Caco-2 (cell line): Measurements from ENCODE around the gene MARK2. TPM values are rescaled to one million over a fixed set of nuclear protein-coding genes. Genes with fewer than 3 reads are reported as not detected.

ENCODE experiments used
- BruUV-seq: library from RNA; stranded (reverse); fragments of 400-500 nt; replicated peaks from 2 replicates; lab custom pipeline; 2021; lab: Mats Ljungman, UMichigan
- CTCF ChIA-PET: fragments of 300-600 bp; sonication (Branson Sonifier 250); formaldehyde crosslinking; loops from one replicate; lab custom pipeline; 2022; ENCODE audit warnings: antibody characterized with exemption; lab: Charles Lee
- POLR2A ChIA-PET: fragments of 300-600 bp; sonication (Branson Sonifier 250); formaldehyde crosslinking; loops from one replicate; lab custom pipeline; 2022; ENCODE audit warnings: antibody characterized with exemption; lab: Charles Lee
- DNase-seq, 2 experiments: peaks; one replicate each; pipeline versions ENCODE4 v3.0.0 to v3.0.0-alpha.2; 2020 to 2022
- H3K27me3 ChIP-seq: replicated peaks from 2 replicates; pipeline ENCODE4 v1.6.0; 2011; ENCODE audit warnings: low read length; ENCODE audit not compliant: control insufficient read depth, insufficient read depth
- H3K36me3 ChIP-seq: 2 replicates; pipeline ENCODE4 v1.5.1; 2011; ENCODE audit warnings: low read length; ENCODE audit not compliant: control insufficient read depth, insufficient read depth
- H3K4me1 ChIP-seq: fragments of 250-450 bp; sonication (Bioruptor Pico); 2 replicates; pipeline ENCODE4 v1.5.1; 2020; ENCODE audit warnings: mild to moderate bottlenecking
- H3K4me3 ChIP-seq: 2 replicates; pipeline ENCODE4 v1.5.1; 2011; ENCODE audit warnings: low read depth, mild to moderate bottlenecking, control low read depth, low read length
- H3K9me3 ChIP-seq: fragments of 250-450 bp; sonication (Bioruptor Pico); 2 replicates; pipeline ENCODE4 v1.5.1; 2020; ENCODE audit warnings: mild to moderate bottlenecking, moderate library complexity
- H3K27ac Mint-ChIP-seq: one replicate; pipeline ENCODE4 v1.8.0; 2022; ENCODE audit warnings: mixed read lengths; ENCODE audit not compliant: unreplicated experiment
- H3K27me3 Mint-ChIP-seq: one replicate; pipeline ENCODE4 v1.8.0; 2022; ENCODE audit warnings: mixed read lengths; ENCODE audit not compliant: insufficient read depth, unreplicated experiment
- H3K36me3 Mint-ChIP-seq: one replicate; pipeline ENCODE4 v1.8.0; 2022; ENCODE audit warnings: mild to moderate bottlenecking, mixed read lengths; ENCODE audit not compliant: insufficient read depth, unreplicated experiment
- H3K4me1 Mint-ChIP-seq: one replicate; pipeline ENCODE4 v1.8.0; 2022; ENCODE audit warnings: low read depth, mixed read lengths; ENCODE audit not compliant: unreplicated experiment
- H3K4me3 Mint-ChIP-seq: one replicate; pipeline ENCODE4 v1.8.0; 2022; ENCODE audit warnings: mild to moderate bottlenecking, moderate library complexity, mixed read lengths; ENCODE audit not compliant: unreplicated experiment
- H3K9me3 Mint-ChIP-seq: one replicate; pipeline ENCODE4 v1.8.0; 2022; ENCODE audit warnings: mixed read lengths; ENCODE audit not compliant: unreplicated experiment
- intact Hi-C: fragments of 100-400 bp; cut with micrococcal nuclease; formaldehyde crosslinking; loops from one replicate; pipeline ENCODE4 v1.10.0; 2022; ENCODE audit not compliant: unreplicated experiment
- total RNA-seq: library from RNA; stranded (reverse); gene quantifications from 2 replicates; pipeline ENCODE4 v1.2.3, GENCODE V29; 2022
- TF ChIP-seq, protein P1 (sequence below), 2 experiments: fragments of 200-600 bp in 1 of 2; IDR thresholded peaks; 1 replicate in 1 of 2; 2 replicates in 1 of 2; pipeline versions ENCODE4 v1.5.1 to v1.8.0; 2011 to 2022; ENCODE audit warnings: antibody characterized with exemption in 1 of 2, control low read depth in 1 of 2, inconsistent platforms in 1 of 2, low read depth in 1 of 2, low read length in 1 of 2, mild to moderate bottlenecking in 1 of 2, moderate library complexity in 1 of 2; ENCODE audit not compliant: insufficient read depth in 1 of 2, severe bottlenecking in 1 of 2, unreplicated experiment in 1 of 2

The MARK2 gene
- total RNA-seq, 1 experiment from 2014 or later, result 63.5 TPM

DNA sequence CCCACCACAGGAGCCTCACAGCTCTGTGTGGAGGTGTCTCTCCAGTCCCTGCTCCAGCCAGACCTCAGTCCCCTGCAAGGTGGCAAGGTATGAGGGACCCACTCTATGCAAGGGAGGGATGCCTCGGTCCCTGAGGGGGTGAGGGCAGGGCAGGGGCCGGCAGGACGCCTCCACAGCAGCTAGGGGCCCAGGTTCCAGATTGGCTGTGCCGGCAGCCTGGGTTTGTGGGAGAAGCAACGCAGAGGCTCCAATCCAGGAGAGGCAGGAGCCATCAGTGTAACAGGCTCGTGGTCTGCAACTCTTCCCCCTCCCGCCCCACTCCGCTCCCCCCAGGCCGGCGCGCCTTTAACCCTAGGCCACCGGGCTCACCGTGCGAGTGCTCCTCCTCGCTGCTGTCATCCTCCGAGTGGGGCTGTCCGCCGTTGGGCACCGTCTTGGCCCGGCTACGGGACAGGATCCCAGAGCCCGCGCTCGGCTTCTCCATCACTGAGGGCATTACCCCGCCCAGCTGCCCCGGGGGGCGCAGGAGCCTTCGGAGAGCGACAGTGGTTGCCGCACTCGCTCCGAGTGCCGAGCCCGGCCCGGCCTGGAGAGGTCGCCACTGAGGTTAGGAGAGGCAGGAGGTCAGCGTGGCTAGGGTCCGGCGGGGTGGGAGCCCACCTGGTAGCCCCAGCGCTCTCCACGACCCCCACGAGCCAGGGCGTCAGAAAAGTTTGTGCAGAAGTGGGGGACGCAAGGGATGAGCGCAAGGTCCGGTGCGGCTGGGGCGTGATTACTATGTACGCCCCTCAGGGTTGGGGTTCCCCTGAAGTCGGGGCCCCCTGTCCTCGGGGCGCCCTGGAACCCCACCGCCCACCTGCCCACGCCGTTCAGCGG, 77.3 kb downstream of the MARK2 start:
- peak; percentile 71 to 79 for DNase-seq
- peak overlapping the region; percentile 88 for H3K4me3 Mint-ChIP-seq
- ChIA-PET POLR2A (interaction anchor here (0.7 to 1.0 kb wide), 2 partner anchors 10 to 18 kb away, joined by 6 to 8 read pairs; no protein-coding TSS in a partner anchor), CTCF (interaction anchor here (0.6 to 1.4 kb wide), 8 partner anchors 10 to 534 kb away, joined by 3 to 6 read pairs (median 4); partner anchors contain the start of gene MARK2)
- H3K9me3 Mint-ChIP-seq, result no peaks in the 10 kb centered on the region
- H3K9me3 ChIP-seq, result 0 out of 2 replicates have a peak, but pooled peaks cover 1% of the 10 kb centered on the region
- BruUV-seq, result no TSS peak
- no peaks in the 10 kb centered on the region for H3K27me3 Mint-ChIP-seq
- H3K36me3 ChIP-seq, result no peaks in the 10 kb centered on the region
- H3K27me3 ChIP-seq, result no peaks in the 10 kb centered on the region
- H3K27ac Mint-ChIP-seq, result no peak overlapping the region
- TF ChIP-seq, protein P1, sequence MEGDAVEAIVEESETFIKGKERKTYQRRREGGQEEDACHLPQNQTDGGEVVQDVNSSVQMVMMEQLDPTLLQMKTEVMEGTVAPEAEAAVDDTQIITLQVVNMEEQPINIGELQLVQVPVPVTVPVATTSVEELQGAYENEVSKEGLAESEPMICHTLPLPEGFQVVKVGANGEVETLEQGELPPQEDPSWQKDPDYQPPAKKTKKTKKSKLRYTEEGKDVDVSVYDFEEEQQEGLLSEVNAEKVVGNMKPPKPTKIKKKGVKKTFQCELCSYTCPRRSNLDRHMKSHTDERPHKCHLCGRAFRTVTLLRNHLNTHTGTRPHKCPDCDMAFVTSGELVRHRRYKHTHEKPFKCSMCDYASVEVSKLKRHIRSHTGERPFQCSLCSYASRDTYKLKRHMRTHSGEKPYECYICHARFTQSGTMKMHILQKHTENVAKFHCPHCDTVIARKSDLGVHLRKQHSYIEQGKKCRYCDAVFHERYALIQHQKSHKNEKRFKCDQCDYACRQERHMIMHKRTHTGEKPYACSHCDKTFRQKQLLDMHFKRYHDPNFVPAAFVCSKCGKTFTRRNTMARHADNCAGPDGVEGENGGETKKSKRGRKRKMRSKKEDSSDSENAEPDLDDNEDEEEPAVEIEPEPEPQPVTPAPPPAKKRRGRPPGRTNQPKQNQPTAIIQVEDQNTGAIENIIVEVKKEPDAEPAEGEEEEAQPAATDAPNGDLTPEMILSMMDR (IDR thresholded peaks at IDR 0.05; ENCODE audit: insufficient read depth in 1 of 2, low read depth in 1 of 2, low read length in 1 of 2, severe bottlenecking in 1 of 2, unreplicated experiment in 1 of 2), result peak; percentile 65 to 66
- H3K4me3 ChIP-seq, result peak overlapping the region; percentile 67
- intact Hi-C loops, result loop anchor here (2.0 kb wide), 1 partner anchor 27 kb away; no protein-coding TSS in a partner anchor
- H3K4me1 Mint-ChIP-seq, result no peaks in the 10 kb centered on the region
- peaks cover 25% of the 10 kb centered on the region for H3K36me3 Mint-ChIP-seq
- 0 out of 2 replicates have a peak, but pooled peaks cover 12% of the 10 kb centered on the region for H3K4me1 ChIP-seq

DNA sequence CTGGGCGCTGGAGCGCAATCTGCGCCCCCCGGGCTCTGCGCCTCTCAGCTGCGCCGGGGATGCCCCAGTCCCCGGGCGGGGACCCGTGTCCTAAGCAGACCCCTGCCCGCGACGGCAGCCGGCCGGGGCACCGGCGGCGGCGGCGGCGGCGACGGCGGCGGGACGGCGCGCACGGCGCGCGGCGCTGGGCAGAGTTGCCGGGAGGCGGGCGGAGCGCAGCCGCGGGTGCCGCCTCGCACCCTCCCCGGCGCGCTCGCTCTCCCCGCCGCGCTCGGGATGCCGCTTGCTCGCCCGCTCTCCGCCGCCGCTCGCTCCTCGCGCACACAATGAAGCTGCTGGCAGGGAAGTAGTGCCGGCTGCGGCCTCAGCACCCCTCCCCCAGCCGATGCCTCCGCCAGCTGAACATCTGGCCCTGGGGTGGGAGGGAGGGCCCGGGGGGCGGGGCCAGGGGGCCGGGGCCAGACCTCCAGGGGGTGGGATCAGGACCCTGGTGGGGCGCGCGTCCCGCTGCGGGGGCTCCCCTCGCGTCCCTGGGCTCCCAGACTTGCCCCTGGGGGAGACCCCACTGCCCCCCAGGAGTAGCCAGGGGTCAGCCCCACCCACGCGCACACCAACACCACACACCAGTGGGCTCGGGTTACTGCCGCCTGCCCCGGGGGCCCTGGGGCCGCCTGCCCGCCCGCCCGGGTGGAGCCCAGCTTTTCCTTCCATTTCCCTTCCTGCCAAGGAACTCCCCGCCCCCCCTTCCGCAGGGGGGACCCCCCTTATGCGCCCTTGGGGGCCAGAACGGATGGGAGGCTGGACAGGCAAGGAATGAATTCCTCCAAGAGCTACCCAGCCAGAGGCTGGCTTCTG, 78.2 kb downstream of the MARK2 start, which contains the start of gene RCOR2:
TSS of gene RCOR2 (minus strand) at position 328 of the 855 bp plus-strand sequence. CDS start 708 bp downstream, outside the sequence.
- Histone ChIP-seq H3K9me3 (peaks cover 9% of the 10 kb centered on the region; the same call in 1 of the 2 replicates), H3K4me3 (peak within 1 kb of the TSS; percentile 67), H3K4me1 (0 out of 2 replicates have a peak, but pooled peaks cover 12% of the 10 kb centered on the region), H3K27me3 (no peaks in the 10 kb centered on the region), H3K36me3 (no peaks in the 10 kb centered on the region)
- DNase-seq, result peak; percentile 79 to 83
- BruUV-seq, result no TSS peak
- ChIA-PET POLR2A (interaction anchor here (0.7 to 1.0 kb wide), 2 partner anchors 9 to 17 kb away, joined by 6 to 8 read pairs; no protein-coding TSS in a partner anchor), CTCF (interaction anchor here (0.5 to 1.4 kb wide), 10 partner anchors 10 to 533 kb away, joined by 3 to 6 read pairs (median 4); partner anchors contain the start of gene MARK2)
- Mint-ChIP-seq H3K4me1 (no peaks in the 10 kb centered on the region), H3K27ac (no peak within 1 kb of the TSS), H3K27me3 (no peaks in the 10 kb centered on the region), H3K9me3 (no peaks in the 10 kb centered on the region), H3K4me3 (peak within 1 kb of the TSS; percentile 88), H3K36me3 (peaks cover 18% of the 10 kb centered on the region)
- TF ChIP-seq, protein P1 (IDR thresholded peaks at IDR 0.05; ENCODE audit: insufficient read depth in 1 of 2, low read depth in 1 of 2, low read length in 1 of 2, severe bottlenecking in 1 of 2, unreplicated experiment in 1 of 2), result no peak
- intact Hi-C loops, result loop anchor here (2.0 kb wide), 1 partner anchor 28 kb away; no protein-coding TSS in a partner anchor
